ENCODE results near the gene DDX60.

DDX60 gene

DNA sequence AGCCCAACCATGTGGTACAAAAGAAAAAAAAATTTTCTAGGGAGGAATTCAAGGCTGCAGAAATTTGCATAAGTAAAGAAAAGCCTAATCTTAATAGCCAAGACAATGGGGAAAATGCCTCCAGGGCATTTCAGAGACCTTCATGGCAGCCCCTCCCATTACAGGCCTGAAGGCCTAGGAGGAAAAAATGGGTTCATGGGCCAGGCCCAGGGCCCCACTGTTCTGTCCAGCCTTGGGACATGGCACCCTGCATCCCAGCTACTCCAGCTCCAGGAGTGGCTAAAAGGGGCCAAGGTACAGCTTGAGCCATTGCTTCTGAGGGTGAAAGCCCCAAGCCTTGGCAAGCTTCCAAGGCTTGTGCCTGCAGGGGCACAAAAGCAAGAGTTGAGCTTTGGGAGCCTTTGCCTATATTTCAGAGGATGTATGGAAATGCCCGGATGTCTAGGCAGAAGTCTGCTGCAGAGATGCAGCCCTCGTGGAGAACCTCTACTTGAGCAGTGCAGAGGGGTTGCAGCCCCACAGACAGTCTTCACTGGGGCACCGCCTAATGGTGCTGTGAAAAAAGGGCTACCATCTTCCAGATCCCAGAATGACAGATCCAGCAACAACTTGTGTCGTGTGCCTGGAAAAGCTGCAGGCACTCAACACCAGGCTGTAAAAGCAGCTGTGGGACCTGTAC lies 115.2 kb downstream of the DDX60 start:
- DNase-seq: no peak

DNA sequence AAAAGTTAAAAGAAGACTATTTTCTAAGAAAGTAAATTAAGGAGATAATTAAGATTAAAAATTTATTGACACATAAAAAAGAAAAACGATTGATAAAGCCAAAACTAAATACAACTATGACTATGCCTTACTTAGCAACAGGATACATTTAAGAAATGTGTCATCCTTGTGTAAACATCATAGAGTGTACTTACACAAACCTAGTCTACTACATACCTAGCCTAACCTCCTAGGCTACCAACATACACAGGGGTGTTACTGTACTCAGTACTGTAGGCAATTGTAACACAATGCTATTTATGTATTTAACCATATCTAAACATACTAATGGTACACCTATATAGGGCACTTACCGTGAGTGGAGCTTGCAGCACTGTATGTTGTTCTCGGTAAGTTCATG lies 117.9 kb downstream of the DDX60 start:
- DNase-seq: no peak

DNA sequence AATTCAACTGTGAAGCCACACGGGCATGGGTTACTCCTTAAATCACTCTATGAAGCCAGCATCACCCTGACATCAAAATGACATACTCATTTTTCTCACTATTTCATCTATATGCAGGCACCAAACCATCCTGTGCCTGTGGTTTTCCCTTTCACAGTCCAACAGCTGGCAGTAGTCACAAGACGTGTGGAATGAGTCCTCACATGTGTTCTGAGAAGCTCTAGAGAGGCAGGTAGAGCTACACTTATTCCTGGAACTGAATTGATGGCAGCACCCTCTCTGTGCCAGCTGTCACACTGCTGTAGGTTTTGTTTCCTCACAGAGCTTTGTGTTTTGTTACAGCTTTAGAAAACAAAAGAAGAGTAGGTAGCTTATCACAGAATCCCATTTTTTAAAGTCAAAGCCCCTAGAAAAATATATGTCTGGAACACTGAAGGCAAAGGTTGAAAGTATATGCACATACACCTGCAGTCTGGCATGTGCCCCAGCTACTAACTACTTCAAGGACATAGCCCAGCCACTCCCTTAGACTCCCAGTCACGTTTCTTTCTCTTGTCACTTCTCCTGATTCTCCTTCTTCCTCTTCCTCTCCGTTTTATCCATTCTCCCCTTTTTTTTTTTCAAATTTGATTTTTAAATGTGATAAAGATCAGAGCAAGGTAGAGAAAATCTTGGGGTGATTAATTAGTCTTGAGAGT lies 119.1 kb downstream of the DDX60 start:
- DNase-seq: no peak

DNA sequence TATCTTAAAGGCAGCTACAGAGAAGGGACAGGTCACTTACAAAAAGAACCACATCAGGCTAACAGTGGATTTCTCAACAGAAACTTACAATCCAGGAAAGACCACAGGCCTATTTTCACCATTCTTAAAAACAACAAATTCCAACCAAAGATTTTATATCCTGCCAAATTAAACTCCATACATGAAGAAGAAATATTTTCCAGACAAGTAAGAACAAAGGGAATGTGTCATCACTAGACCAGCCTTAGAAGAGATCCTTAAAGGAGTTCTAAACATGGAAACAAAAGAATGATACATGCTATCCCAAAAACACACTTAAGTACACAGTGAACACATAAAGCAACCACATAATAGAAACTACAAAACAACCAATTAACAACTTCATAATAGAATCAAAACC lies 120.6 kb downstream of the DDX60 start:
- no peak for DNase-seq

DNA sequence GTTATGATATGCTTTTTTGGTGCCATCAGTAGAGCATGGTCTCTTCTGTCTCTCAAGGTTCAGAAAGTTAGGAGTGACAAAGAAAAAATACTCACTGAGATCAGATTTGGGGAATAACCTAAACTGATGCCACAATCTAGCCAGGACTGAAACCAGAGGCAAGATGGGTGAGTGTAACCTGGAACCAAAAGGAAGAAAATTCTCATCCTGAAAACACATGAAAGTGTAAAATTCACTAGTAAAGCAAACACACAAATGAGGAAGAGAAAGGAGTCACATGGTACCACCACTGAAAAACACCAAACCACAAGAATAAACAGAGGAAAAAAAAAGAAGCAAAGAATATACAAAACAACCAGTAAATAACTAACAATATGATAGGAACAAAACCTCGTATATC lies 129.8 kb downstream of the DDX60 start:
- no peak for DNase-seq

DNA sequence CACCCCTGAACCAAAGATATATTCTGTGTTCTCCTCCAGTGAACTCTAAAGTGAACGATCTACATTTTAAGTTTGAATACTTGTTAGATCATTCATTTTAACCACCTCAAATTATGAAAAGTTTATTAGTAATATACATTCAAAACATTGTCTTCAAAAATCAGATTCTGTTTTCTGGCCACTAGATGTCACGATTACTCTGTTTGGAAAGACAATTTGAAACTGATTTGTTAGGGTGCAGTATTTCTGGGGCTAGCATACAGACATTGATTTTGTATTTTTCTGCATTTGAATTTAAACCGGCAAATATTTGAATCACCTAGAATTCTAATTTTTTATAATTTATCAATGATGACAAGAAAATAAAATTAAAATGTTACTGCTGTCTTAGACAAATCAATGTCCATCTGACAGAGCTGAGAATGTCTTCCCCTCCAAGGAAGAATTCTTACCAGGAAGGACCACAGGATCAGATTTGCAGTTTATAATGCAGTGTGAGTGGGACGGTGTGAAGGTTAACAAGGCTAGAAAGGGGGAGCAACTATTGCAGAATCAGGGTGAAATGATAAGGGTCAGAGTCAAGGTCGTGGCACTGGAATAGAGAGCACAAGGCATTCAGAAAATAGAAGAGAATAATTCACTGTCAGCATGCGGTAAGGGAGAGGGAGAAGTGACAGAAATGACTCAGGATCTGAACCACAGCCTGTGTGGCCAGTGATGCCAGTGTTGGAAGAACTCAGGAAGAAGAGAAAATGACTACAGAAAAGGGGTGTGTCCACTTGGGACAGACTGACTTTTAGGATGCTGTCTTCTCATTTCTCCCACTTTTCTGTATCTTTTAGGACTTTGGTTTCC lies 134.6 kb downstream of the DDX60 start:
- DNase-seq: no peak

DNA sequence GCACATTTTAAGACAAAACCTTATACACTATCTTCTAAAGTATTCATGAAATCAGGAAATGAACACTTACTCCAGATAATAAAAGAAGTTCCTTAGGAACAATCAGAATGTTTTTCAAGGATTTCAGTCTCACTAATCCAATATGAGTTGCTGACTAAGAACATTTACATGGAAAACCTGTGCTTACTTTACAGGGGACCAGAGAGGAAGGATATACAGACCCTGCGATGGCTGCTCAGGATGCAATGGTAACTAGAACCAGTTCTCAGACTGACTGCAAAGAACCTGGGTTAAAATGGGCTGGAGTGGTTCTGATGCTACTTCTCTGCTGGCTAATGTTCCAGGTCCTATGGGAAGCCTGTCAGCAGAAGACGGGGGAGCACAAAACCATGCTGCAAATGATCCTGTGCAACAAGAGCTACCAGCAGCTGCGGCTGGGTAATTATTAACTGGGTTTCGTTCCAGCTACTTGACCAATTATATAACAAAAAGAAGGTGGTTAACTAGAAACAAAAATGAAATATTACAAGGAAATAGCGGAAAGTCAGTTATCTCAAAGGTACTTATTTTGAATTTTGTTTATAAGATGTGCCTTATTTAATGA lies 140.9 kb downstream of the DDX60 start:
- no peak for DNase-seq

DNA sequence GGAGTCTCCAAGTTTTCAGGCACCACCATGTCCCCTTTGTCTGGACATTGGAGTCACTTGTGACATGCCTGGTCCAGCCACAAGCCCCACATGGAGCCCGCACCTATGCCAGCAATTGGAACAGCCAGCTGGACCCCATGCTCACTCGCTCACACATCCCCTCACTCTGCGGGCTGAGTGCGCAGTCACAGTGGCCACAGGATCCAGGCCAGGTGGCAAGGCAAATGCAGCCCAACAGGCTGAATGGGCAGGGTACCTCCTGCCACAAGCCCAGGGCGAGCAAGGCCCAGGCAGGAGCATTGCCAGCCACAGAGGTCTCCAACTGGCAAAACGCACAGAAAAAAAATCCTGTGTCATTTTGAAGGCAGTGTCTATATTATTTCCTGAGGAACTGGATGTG lies 144.2 kb downstream of the DDX60 start:
- no peak for DNase-seq

DNA sequence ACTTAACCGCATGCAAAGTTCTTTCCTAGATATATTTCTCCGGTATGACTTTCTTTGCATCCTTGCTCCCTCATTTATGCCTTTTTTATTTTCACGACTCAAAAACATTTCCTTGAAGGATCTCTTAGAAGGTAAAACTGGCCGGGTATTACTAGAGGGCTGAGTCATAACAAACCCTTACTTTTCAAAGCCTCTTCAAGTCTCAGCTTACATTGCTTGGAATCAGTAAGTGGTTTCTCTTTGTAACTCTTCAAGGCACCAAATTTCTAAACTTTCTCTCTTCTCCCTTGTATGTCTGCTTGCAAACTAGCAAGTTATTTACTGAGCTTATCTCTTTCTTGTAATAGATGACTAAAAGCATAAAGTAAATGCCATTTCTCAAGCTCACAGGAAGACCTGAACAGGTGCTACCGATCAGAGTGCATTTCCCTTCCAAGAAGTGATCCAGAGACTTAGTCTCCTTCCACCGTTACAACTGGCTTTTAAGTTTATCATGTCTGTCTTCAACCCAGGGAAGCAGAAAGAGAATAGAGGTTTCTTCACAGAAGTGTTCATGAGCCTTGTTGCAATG lies 150.8 kb downstream of the DDX60 start:
- DNase-seq: no peak

All from SIG-M5 (cell line).